ENCODE measurements around the gene SPOUT1.

The SPOUT1 gene

GRCh38 chr9:128835246-128836210 is 5.9 kb upstream of the SPOUT1 start:
- H3K4me1 ChIP-seq (ENCODE audit: control insufficient read depth, insufficient read depth, low read length): no peaks in the 10 kb centered on the region
- no peak overlapping the region for H3K4me3 ChIP-seq (ENCODE audit: low read length)
- H3K36me3 ChIP-seq (ENCODE audit: control insufficient read depth, insufficient read depth, low read length, severe bottlenecking): no peaks in the 10 kb centered on the region
- no peaks in the 10 kb centered on the region for H3K9me3 ChIP-seq (ENCODE audit: control insufficient read depth, low read length)
- no peak for DNase-seq (ENCODE audit: low read depth)
- H3K27me3 ChIP-seq (replicated peaks; ENCODE audit: control insufficient read depth, insufficient read depth, low read length): no peaks in the 10 kb centered on the region
- no peak overlapping the region for H3K9ac ChIP-seq (ENCODE audit: low read length)

DNA sequence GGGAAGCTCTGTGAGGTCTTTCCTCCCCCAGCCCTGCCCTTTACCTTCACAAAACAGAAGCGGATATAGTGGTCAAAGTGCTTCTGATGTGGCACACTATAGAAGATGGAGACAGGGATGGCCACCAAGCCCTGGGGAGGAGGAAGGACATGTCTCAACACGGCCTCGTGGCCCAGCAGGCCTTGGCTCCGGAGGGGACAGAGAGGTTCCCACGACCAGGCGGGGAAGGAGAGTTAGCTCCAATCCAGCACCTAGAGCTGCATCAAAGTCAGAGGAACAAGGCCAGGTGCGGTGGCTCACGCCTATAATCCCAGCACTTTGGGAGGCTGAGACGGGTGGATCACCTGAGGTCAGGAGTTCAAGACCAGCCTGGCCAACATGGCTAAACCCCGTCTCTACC is 4.1 kb upstream of the SPOUT1 start:
- no peak for DNase-seq (ENCODE audit: low read depth)
- Histone ChIP-seq H3K9ac (ENCODE audit: low read length) (no peak overlapping the region), H3K27me3 (replicated peaks; ENCODE audit: control insufficient read depth, insufficient read depth, low read length) (no peaks in the 10 kb centered on the region), H3K4me3 (ENCODE audit: low read length) (no peak overlapping the region), H3K9me3 (ENCODE audit: control insufficient read depth, low read length) (no peaks in the 10 kb centered on the region), H3K36me3 (ENCODE audit: control insufficient read depth, insufficient read depth, low read length, severe bottlenecking) (no peaks in the 10 kb centered on the region), H3K4me1 (ENCODE audit: control insufficient read depth, insufficient read depth, low read length) (peaks cover 4% of the 10 kb centered on the region)

GRCh38 chr9:128828719-128829452 is 708 bp downstream of the SPOUT1 start:
- Histone ChIP-seq H3K36me3 (ENCODE audit: control insufficient read depth, insufficient read depth, low read length, severe bottlenecking) (peaks cover 31% of the 10 kb centered on the region), H3K9me3 (ENCODE audit: control insufficient read depth, low read length) (no peaks in the 10 kb centered on the region), H3K4me1 (ENCODE audit: control insufficient read depth, insufficient read depth, low read length) (peaks cover 6% of the 10 kb centered on the region), H3K9ac (ENCODE audit: low read length) (peak overlapping the region; percentile 91), H3K27me3 (replicated peaks; ENCODE audit: control insufficient read depth, insufficient read depth, low read length) (no peaks in the 10 kb centered on the region), H3K4me3 (ENCODE audit: low read length) (peak overlapping the region; percentile 90)
- peak; percentile 6 for DNase-seq (ENCODE audit: low read depth)

GRCh38 chr9:128828267-128828666 is 1.3 kb downstream of the SPOUT1 start:
- no peaks in the 10 kb centered on the region for H3K9me3 ChIP-seq (ENCODE audit: control insufficient read depth, low read length)
- H3K36me3 ChIP-seq (ENCODE audit: control insufficient read depth, insufficient read depth, low read length, severe bottlenecking): peaks cover 31% of the 10 kb centered on the region
- H3K4me3 ChIP-seq (ENCODE audit: low read length): no peak overlapping the region
- DNase-seq (ENCODE audit: low read depth): no peak
- H3K4me1 ChIP-seq (ENCODE audit: control insufficient read depth, insufficient read depth, low read length): peaks cover 6% of the 10 kb centered on the region
- no peaks in the 10 kb centered on the region for H3K27me3 ChIP-seq (replicated peaks; ENCODE audit: control insufficient read depth, insufficient read depth, low read length)
- peak overlapping the region; percentile 91 for H3K9ac ChIP-seq (ENCODE audit: low read length)

- DNase-seq (ENCODE audit: low read depth): no peak
- Histone ChIP-seq H3K36me3 (ENCODE audit: control insufficient read depth, insufficient read depth, low read length, severe bottlenecking) (peaks cover 50% of the 10 kb centered on the region), H3K9ac (ENCODE audit: low read length) (no peak overlapping the region), H3K4me3 (ENCODE audit: low read length) (no peak overlapping the region), H3K27me3 (replicated peaks; ENCODE audit: control insufficient read depth, insufficient read depth, low read length) (no peaks in the 10 kb centered on the region), H3K9me3 (ENCODE audit: control insufficient read depth, low read length) (no peaks in the 10 kb centered on the region), H3K4me1 (ENCODE audit: control insufficient read depth, insufficient read depth, low read length) (peaks cover 6% of the 10 kb centered on the region)
Measured at GRCh38 chr9:128825923-128826700, 3.5 kb downstream of the SPOUT1 start.

GRCh38 chr9:128824911-128825310 is 4.7 kb downstream of the SPOUT1 start:
- H3K4me3 ChIP-seq (ENCODE audit: low read length): no peak overlapping the region
- no peak for DNase-seq (ENCODE audit: low read depth)
- no peaks in the 10 kb centered on the region for H3K9me3 ChIP-seq (ENCODE audit: control insufficient read depth, low read length)
- H3K36me3 ChIP-seq (ENCODE audit: control insufficient read depth, insufficient read depth, low read length, severe bottlenecking): peaks cover 50% of the 10 kb centered on the region
- peaks cover 10% of the 10 kb centered on the region for H3K4me1 ChIP-seq (ENCODE audit: control insufficient read depth, insufficient read depth, low read length)
- H3K27me3 ChIP-seq (replicated peaks; ENCODE audit: control insufficient read depth, insufficient read depth, low read length): no peaks in the 10 kb centered on the region
- H3K9ac ChIP-seq (ENCODE audit: low read length): no peak overlapping the region

DNA sequence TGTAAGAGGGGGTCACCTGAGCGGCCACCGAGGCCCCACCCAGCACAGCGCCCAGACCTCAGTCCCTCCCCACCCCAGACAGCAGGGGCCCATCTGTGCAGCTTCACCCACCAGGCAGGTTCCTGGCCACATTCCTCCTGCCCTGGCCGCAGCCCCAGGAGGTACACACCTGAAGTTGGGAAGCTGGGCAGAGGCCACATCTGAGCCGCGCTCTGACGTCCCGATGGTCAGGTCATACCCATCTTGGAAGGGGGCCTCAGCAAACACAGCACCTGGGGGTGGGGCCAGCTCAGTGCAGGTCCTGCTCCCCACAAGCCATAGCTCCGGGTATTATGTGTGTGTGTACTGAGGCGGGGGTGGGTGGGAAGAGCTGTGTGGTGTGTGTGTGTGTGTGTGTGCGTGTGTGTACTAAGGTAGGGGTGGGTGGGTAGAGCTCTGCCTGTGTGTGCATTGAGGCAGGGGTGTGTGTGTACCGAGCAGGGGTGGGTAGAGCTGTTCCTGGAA is 5.6 kb downstream of the SPOUT1 start:
- Histone ChIP-seq H3K27me3 (replicated peaks; ENCODE audit: control insufficient read depth, insufficient read depth, low read length) (no peaks in the 10 kb centered on the region), H3K9me3 (ENCODE audit: control insufficient read depth, low read length) (no peaks in the 10 kb centered on the region), H3K4me1 (ENCODE audit: control insufficient read depth, insufficient read depth, low read length) (peaks cover 17% of the 10 kb centered on the region), H3K4me3 (ENCODE audit: low read length) (no peak overlapping the region), H3K9ac (ENCODE audit: low read length) (no peak overlapping the region), H3K36me3 (ENCODE audit: control insufficient read depth, insufficient read depth, low read length, severe bottlenecking) (peaks cover 50% of the 10 kb centered on the region)
- no peak for DNase-seq (ENCODE audit: low read depth)

DNA sequence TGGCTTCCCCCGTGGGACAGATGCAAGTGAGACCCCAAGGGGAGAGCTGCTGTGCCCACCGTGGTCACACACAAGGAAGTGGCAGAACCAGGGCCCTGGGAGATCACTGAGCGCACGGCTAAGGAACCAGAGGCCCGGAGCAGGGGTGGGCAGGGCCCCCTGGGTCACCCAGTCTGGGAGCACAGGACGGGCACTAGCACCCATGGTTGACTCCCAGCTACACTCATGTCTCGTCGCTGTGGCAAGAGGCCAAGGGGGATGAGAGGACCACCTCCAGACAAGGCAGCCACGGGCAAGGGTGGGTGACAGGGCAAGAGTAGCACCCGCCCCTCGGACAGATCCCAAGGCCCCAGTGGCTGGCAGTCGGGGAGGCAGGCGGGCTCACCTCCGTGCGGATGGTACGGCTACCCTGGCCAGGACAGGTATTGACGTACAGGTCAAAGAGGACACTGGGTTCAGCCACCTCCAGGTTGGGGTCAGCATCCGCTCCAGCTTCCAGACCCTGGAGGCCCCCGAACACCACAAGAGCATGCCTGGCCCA is 6.2 kb downstream of the SPOUT1 start:
- Histone ChIP-seq H3K9ac (ENCODE audit: low read length) (no peak overlapping the region), H3K4me3 (ENCODE audit: low read length) (no peak overlapping the region), H3K27me3 (replicated peaks; ENCODE audit: control insufficient read depth, insufficient read depth, low read length) (no peaks in the 10 kb centered on the region), H3K9me3 (ENCODE audit: control insufficient read depth, low read length) (no peaks in the 10 kb centered on the region), H3K36me3 (ENCODE audit: control insufficient read depth, insufficient read depth, low read length, severe bottlenecking) (peaks cover 50% of the 10 kb centered on the region), H3K4me1 (ENCODE audit: control insufficient read depth, insufficient read depth, low read length) (peaks cover 12% of the 10 kb centered on the region)
- DNase-seq (ENCODE audit: low read depth): no peak

- Histone ChIP-seq H3K27me3 (replicated peaks; ENCODE audit: control insufficient read depth, insufficient read depth, low read length) (no peaks in the 10 kb centered on the region), H3K36me3 (ENCODE audit: control insufficient read depth, insufficient read depth, low read length, severe bottlenecking) (peaks cover 50% of the 10 kb centered on the region)
- DNase-seq (ENCODE audit: low read depth): no peak
Measured at GRCh38 chr9:128822407-128823042, 7.1 kb downstream of the SPOUT1 start.

DNA sequence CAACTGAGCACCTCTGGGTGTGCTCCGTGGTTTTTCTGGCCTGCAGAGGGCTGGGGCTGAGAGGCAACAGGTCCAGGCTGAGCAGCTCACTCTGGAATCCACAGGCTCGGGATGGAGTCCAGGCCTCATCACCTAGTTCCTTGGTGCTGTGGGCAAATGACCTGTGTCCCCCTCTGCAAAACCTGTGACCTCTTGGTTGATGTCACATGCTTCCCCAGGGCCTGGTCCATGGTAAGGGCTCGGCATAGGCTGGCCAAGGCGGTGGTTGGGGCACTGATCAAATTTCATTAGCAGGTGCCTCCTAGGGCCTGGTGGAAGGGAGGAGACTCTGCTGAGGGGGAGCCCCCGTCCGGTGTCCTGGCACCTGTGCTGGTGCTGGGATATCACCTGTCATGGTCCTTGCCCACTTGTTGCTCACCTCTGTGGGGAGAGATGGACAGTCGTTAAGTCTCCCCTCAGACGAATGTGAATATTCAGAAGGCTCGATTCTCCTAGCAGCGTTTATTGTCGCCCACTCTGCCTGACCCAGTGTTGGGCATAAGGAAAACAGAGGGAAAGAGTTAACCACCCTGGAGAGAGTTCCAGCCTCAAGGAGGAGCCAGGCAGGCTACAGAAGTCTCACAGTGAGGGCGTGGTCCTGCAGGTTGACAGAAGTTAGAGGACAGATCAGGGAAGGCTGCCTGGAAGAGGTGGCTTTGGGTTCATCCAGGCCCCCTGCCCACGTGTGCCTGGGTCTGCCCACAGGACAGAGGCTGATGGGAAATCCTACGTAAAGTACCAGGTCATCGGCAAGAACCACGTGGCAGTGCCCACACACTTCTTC is 7.8 kb downstream of the SPOUT1 start:
- no peak for DNase-seq (ENCODE audit: low read depth)
- no peaks in the 10 kb centered on the region for H3K9me3 ChIP-seq (ENCODE audit: control insufficient read depth, low read length)
- peaks cover 12% of the 10 kb centered on the region for H3K4me1 ChIP-seq (ENCODE audit: control insufficient read depth, insufficient read depth, low read length)
- H3K27me3 ChIP-seq (replicated peaks; ENCODE audit: control insufficient read depth, insufficient read depth, low read length): no peaks in the 10 kb centered on the region
- H3K9ac ChIP-seq (ENCODE audit: low read length): no peak overlapping the region
- no peak overlapping the region for H3K4me3 ChIP-seq (ENCODE audit: low read length)
- H3K36me3 ChIP-seq (ENCODE audit: control insufficient read depth, insufficient read depth, low read length, severe bottlenecking): peaks cover 44% of the 10 kb centered on the region

More at GRCh38 chr9:128822407-128823042, 7.1 kb downstream of the SPOUT1 start:
- Histone ChIP-seq H3K4me3 (ENCODE audit: low read length) (no peak overlapping the region), H3K4me1 (ENCODE audit: control insufficient read depth, insufficient read depth, low read length) (peaks cover 12% of the 10 kb centered on the region), H3K9me3 (ENCODE audit: control insufficient read depth, low read length) (no peaks in the 10 kb centered on the region), H3K9ac (ENCODE audit: low read length) (no peak overlapping the region)
